GM12878 (cell line): ENCODE data around the gene NKD1. TPM values are rescaled to one million over a fixed set of nuclear protein-coding genes. Genes with fewer than 3 reads are reported as not detected.
A peak's percentile ranks its signal among the peaks of the same experiment; 100 is the strongest.

Experiments
- ATAC-seq: fragments of 200-7000 bp; cut with Tn5 transposase; 3 replicates; pipeline ENCODE4 v1.9.1; 2020; ENCODE audit warnings: mild to moderate bottlenecking, moderate library complexity
- BruUV-seq: library from RNA; stranded (reverse); fragments of 400-500 nt; replicated peaks from 2 replicates; lab custom pipeline; 2021; lab: Mats Ljungman, UMichigan
- CTCF ChIA-PET: fragments of 300-600 bp; sonication (Branson Sonifier 250); formaldehyde crosslinking; extraction: SDS; loops from one replicate; lab custom pipeline; 2021; ENCODE audit warnings: inconsistent platforms; lab: Yijun Ruan, JAX
- POLR2A ChIA-PET: fragments of 350-600 bp; formaldehyde crosslinking; extraction: SDS; loops from one replicate; lab custom pipeline; 2021; ENCODE audit warnings: inconsistent platforms; lab: Charles Lee
- RAD21 ChIA-PET: fragments of 300-600 bp; sonication (Branson Sonifier 250); formaldehyde crosslinking; loops from one replicate; lab custom pipeline; 2023; ENCODE audit warnings: antibody characterized with exemption; ENCODE audit not compliant: unreplicated experiment; lab: Charles Lee
- SMC1A ChIA-PET: fragments of 300-600 bp; sonication (Branson Sonifier 250); formaldehyde crosslinking; loops from one replicate; lab custom pipeline; 2023; ENCODE audit not compliant: unreplicated experiment, uncharacterized antibody; lab: Charles Lee
- DNase-seq: peaks from one replicate; pipeline ENCODE4 v3.0.0-alpha.2; 2011; ENCODE audit warnings: low read depth, low spot score
- FAIRE-seq: peaks from 3 replicates; lab custom pipeline; 2011; peaks lifted over from hg19 to GRCh38; lab: Jason Lieb, UNC
- H2AFZ ChIP-seq: 2 replicates; pipeline ENCODE4 v1.6.0; 2011; ENCODE audit warnings: low read depth, low read length, control low read depth; ENCODE audit not compliant: control insufficient read depth
- H3K27ac ChIP-seq: 2 replicates; pipeline ENCODE4 v1.5.1; 2011; ENCODE audit warnings: control low read depth; ENCODE audit not compliant: control insufficient read depth, insufficient read depth
- H3K27me3 ChIP-seq, 2 experiments: replicated peaks in 1 of 2; 2 replicates each; pipeline versions ENCODE4 v1.6.0 to v1.6.1; 2011; ENCODE audit warnings: low read length in 1 of 2; ENCODE audit not compliant: control insufficient read depth in 2 of 2, insufficient read depth in 2 of 2
- H3K36me3 ChIP-seq, 2 experiments: 2 replicates each; pipeline ENCODE4 v1.5.1; 2011; ENCODE audit warnings: low read length in 1 of 2; ENCODE audit not compliant: control insufficient read depth in 2 of 2, insufficient read depth in 2 of 2
- H3K4me1 ChIP-seq: 2 replicates; pipeline ENCODE4 v1.6.1; 2011; ENCODE audit warnings: mild to moderate bottlenecking, low read length, moderate library complexity, mixed read lengths; ENCODE audit not compliant: control insufficient read depth, insufficient read depth
- H3K4me2 ChIP-seq: 2 replicates; pipeline ENCODE4 v1.6.0; 2011; ENCODE audit warnings: control low read depth; ENCODE audit not compliant: control insufficient read depth, insufficient read depth
- H3K4me3 ChIP-seq: fragments of 200-600 bp; sonication (generic); 2 replicates; pipeline ENCODE4 v1.5.1; 2016
- H3K79me2 ChIP-seq: 2 replicates; pipeline ENCODE4 v1.6.0; 2011; ENCODE audit warnings: low read length; ENCODE audit not compliant: control insufficient read depth, insufficient read depth
- H3K9ac ChIP-seq: 2 replicates; pipeline ENCODE4 v1.8.0; 2011; ENCODE audit warnings: low read length, control low read depth, mixed read lengths; ENCODE audit not compliant: control insufficient read depth, insufficient read depth
- H3K9me3 ChIP-seq: replicated peaks from 3 replicates; pipeline ENCODE4 v1.5.1; 2011; ENCODE audit warnings: mild to moderate bottlenecking, low read length; ENCODE audit not compliant: control insufficient read depth, insufficient read depth
- H4K20me1 ChIP-seq: 2 replicates; pipeline ENCODE4 v1.6.0; 2011; ENCODE audit not compliant: control insufficient read depth, insufficient read depth
- BCL11A ChIP-seq: IDR thresholded peaks from 2 replicates; pipeline ENCODE4 v1.6.1; 2011; ENCODE audit warnings: low read depth, low read length
- SMC3 ChIP-seq: IDR thresholded peaks from 2 replicates; pipeline ENCODE4 v1.6.1; 2011; ENCODE audit warnings: low read length, improper control_type of control experiment, borderline replicate concordance
- WRNIP1 ChIP-seq: IDR thresholded peaks from 2 replicates; pipeline ENCODE4 v1.6.1; 2011; ENCODE audit warnings: low read depth, low read length, improper control_type of control experiment, borderline replicate concordance
- WGBS: methylation state at CpG from one replicate; pipeline ENCODE4 v1.1.6; 2016; ENCODE audit warnings: low lambda C conversion rate; ENCODE audit not compliant: insufficient replicate concordance, insufficient coverage; ENCODE audit errors: missing lambda C conversion rate; 5-methylcytosine and 5-hydroxymethylcytosine counted together
- in situ Hi-C: fragments of 300-500 bp; cut with MboI; formaldehyde crosslinking; loops from 9 replicates; pipeline ENCODE4 v1.14.3; 2018; ENCODE audit warnings: mixed read lengths
- intact Hi-C: fragments of 100-400 bp; cut with micrococcal nuclease; formaldehyde crosslinking; loops from one replicate; pipeline ENCODE4 v1.14.2; 2022; ENCODE audit not compliant: unreplicated experiment
- polyA plus RNA-seq, 11 experiments: library from polyadenylated mRNA; depleted of rRNA in 4 of 11; unstranded in 6 of 11; stranded (reverse) in 5 of 11; fragments of >200 nt; fragmentation: Nextera tagmentation in 4 of 11; fragmentation: Illumina TruSeq in 1 of 11; extraction: Ambion mirVana in 4 of 11; extraction: Trizol in 1 of 11; gene quantifications; 1 replicate in 1 of 11; 2 replicates in 10 of 11; pipeline versions ENCODE4 v1.2.1 to v1.2.3, GENCODE V29; 2011 to 2016; ENCODE audit warnings: inconsistent platforms in 2 of 11, missing spikeins in 2 of 11, low read depth in 1 of 11
- total RNA-seq, 4 experiments: library from RNA; depleted of rRNA in 3 of 4; stranded (reverse); fragments of >200 nt in 3 of 4; fragmentation: Illumina TruSeq in 1 of 4; extraction: Trizol in 1 of 4; gene quantifications; 2 replicates each; pipeline versions ENCODE4 v1.2.1 to v1.2.3, GENCODE V29; 2013 to 2021

Gene NKD1
- total and polyA plus RNA-seq, 10 of the 15 experiments (the other 5 are each of a cell fraction or from before 2014, with no cell fraction given): under 0.01 to 0.49 (median 0.04) TPM; not detected in 2

- RAD21 ChIA-PET: interaction anchor here (1.0 to 9.9 kb wide), 9 partner anchors 11 to 49 kb away, joined by 3 to 121 read pairs (median 28); partner anchors contain the start of genes CYLD and SNX20
- in situ Hi-C loops: no loop called here
- POLR2A ChIA-PET: interaction anchor here (1.0 to 8.3 kb wide), 8 partner anchors 13 to 47 kb away, joined by 3 to 116 read pairs (median 18); partner anchors contain the start of genes CYLD and SNX20
- Histone ChIP-seq H3K4me3 (peak overlapping the region; percentile 72), H3K4me1 (peaks cover 57% of the 10 kb centered on the region), H3K79me2 (peaks cover 65% of the 10 kb centered on the region), H3K27ac (peak overlapping the region; percentile 95), H3K9me3 (no peaks in the 10 kb centered on the region), H3K27me3 (no peaks in the 10 kb centered on the region), H3K4me2 (peak overlapping the region; percentile 100), H3K9ac (peak overlapping the region; percentile 85), H4K20me1 (no peaks in the 10 kb centered on the region), H3K36me3 (peaks cover 0 to 3% of the 10 kb centered on the region in 2 experiments; a peak in 2 of 4 replicates), H2AFZ (peak overlapping the region; percentile 75; the same call in 1 of the 2 replicates)
- BruUV-seq: no TSS peak
- 78% methylated on average over 5 of the region's 5 CpGs for WGBS
- CTCF ChIA-PET: interaction anchor here (1.1 to 9.4 kb wide), 12 partner anchors 11 to 631 kb away, joined by 3 to 86 read pairs (median 10); partner anchors contain the start of gene CYLD
- SMC1A ChIA-PET: interaction anchor here (2.3 to 8.3 kb wide), 6 partner anchors 15 to 48 kb away, joined by 7 to 190 read pairs (median 36); partner anchors contain the start of genes CYLD and SNX20
- FAIRE-seq: no peak
- DNase-seq: no peak
- TF ChIP-seq SMC3 (no peak), BCL11A (no peak), WRNIP1 (0 out of 2 replicates have a peak, but pooled peaks have one; percentile 34)
- ATAC-seq: peak; percentile 6
- intact Hi-C loops: loop anchor here (5.0 kb wide), 1 partner anchor 420 kb away; no protein-coding TSS in a partner anchor
Measured at GRCh38 chr16:50697421-50697715, 149.2 kb downstream of the NKD1 start.
